ENCODE measurements around the gene CAMK2N2.

CAMK2N2 gene

DNA sequence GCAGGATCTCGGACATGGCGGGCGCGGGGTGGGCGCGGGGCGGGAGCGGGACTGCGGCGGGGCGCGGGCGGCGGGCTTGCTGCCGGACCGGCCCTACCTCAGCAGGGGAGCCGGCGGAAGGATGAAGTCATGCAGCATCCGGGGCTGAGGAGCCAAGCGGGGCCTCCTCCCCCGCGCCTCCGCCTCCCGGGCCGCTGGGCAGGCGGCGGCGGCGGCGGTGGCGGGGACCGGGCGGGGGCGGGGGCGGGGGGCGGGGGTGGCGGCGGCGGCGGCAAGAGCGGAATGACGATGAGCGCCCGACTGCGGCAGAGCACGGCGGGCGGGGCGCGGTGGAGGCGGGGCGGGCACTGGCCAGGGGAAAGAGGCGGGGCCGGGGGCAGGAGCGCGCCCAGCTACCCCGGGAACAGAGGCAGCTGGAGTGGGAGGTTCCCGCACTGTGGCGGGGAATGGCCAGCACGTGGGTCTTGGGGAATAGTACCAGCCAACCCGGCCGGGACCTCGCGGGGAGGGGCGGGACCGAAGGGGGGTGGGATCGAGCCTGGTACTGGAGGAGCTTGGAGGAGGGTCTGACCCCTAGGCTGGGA lies at the start of gene CAMK2N2:
CAMK2N2 (minus strand) TSS at position 284 of the 584 bp plus-strand sequence; CDS start at position 16, 268 bp downstream.
- peak in 1 of 3 experiments; percentile 56 for DNase-seq (ENCODE audit: low read depth in 3 of 3)

GRCh38 chr3:184308744-184309143 lies 47.4 kb upstream of the CAMK2N2 start:
- no peak for DNase-seq (ENCODE audit: low read depth in 3 of 3)

DNA sequence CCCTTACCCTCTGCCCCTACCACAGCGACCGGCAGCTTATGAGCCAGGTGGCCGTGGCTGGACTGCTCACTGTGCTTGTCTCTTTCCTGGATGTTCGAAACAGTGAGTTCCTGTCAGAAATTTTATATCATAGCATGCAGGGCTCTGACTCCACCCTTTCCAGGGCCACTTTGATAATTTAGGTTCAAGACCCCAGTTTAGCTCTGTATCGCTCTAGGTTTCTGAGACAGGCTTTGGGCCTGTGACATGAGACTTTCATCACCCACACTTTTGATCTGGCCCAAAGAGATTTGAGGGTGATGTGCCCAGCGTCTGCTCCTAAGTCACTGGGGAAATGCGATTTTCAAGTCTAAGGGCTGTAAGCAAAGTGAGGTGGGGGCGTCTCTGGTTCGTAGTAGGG lies 46.6 kb upstream of the CAMK2N2 start:
- DNase-seq (ENCODE audit: low read depth in 3 of 3): no peak

DNA sequence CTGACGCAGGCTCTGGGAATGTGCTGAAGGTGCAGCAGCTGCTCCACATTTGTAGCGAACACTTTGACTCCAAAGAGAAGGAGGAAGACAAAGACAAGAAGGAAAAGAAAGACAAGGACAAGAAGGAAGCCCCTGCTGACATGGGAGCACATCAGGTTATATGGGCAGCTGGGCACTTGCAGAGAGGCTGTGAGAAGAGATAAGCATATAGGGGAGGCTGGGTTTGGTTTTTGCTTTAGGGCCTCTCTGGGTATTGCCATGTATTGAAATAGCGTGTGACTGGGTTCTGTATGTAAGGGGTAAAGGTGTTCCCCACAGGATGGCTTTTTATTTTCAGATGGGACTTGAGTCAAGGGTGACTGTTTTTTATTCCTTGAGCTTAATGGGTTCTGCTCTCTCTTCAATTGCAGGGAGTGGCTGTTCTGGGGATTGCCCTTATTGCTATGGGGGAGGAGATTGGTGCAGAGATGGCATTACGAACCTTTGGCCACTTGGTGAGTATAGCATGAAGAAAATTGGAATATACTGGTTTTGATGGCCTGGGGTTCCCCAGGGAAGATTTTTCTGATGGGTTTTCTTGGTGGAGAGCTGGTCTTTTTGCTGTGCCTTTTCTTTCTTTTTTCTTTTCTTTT lies 45.1 kb upstream of the CAMK2N2 start:
- DNase-seq (ENCODE audit: low read depth in 3 of 3): no peak

GRCh38 chr3:184305577-184305976 lies 44.2 kb upstream of the CAMK2N2 start:
- no peak for DNase-seq (ENCODE audit: low read depth in 3 of 3)

DNA sequence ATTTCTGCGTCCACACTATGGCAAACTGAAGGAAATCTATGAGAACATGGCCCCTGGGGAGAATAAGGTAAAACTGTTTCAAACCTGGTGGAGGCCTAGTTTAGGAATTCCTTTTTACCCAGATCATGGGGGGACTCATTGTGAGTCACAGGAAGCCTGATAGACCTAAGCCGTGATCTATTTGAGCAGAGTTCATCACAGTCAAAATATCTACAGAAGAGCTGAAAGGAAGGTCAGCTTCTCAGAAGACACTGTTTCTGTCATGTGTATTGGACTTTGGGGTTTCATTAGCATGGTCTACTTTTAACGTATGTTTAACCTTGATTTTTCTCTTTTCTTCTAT lies 39.0 kb upstream of the CAMK2N2 start:
- DNase-seq (ENCODE audit: low read depth in 3 of 3): no peak

DNA sequence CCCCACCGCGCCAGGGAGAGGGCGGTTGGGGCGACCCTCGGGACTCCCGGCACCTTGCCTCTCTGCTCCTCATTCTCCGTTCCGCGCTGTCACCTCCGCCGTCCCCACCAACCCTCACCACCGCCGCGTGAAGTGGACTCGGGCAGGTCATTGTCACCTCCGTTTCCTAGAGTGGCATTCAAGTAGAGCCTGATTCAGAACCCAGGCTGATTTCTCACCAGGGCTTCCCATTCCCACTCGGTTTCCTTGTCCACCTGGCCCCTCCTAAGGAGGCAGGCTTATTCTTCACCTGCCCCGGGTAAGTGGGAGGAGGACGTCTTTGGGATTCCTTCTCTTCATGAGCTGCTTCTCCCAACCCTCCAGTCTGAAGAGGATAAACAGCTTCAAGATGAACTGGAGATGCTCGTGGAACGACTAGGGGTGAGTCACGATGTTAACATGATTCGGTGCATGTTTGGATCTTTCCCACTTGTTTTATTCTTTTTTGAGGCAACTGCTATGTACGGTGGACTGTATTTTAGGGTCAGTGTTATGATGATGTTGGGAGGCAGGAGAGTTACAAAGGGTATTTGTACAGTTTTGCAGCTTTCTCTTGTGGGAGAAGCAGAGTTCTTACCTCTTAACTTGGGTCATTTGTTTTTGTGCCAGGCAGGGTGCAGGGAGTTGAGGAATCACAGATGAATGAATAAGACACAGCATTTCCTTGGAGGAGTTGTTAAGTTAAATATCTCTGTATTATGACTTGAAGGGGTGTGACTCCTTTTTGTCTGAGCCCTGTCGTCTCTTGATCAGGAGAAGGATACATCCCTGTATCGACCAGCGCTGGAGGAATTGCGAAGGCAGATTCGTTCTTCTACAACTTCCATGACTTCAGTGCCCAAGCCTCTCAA lies 38.4 kb upstream of the CAMK2N2 start:
- DNase-seq (ENCODE audit: low read depth in 3 of 3): no peak

DNA sequence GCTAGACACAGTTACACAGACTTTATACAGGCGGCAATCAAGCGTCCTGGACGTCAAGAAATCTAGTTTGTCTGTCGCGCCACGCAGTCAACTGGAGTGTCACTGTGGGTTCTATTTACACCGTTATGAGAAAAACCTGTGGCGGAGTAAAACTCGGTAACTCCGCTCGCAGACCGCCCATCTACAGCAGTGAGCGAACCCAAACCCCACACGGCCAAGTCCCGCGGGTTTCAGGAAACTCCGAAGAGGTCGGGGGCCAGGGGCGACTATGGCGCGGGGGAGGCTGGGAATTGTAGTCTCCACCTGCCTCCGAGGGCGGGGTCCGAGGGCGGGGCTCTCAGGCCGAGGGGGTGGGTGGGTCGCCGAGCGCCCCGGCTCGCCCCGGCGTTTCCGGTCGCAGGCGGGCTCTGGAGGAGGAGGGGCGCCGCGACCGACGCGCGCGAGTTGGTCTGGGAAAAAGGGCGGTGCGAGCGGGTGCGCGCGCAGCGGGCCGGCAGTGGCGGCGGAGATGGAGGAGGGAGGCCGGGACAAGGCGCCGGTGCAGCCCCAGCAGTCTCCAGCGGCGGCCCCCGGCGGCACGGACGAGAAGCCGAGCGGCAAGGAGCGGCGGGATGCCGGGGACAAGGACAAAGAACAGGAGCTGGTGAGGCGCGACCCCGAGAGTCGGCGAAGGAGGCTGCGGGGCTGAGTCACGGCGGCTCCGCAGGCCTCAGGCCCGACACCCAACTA lies 37.6 kb upstream of the CAMK2N2 start, which contains the start of gene PSMD2:
PSMD2 (plus strand) TSS at position 483 of the 729 bp plus-strand sequence; CDS start at position 509, 26 bp downstream.
- peak; percentile 96 to 98 (median 97) for DNase-seq (ENCODE audit: low read depth in 3 of 3)

- DNase-seq (ENCODE audit: low read depth in 3 of 3): no peak
Observed at GRCh38 chr3:184296616-184297015, 35.3 kb upstream of the CAMK2N2 start.

GRCh38 chr3:184295771-184296170 lies 34.4 kb upstream of the CAMK2N2 start:
- DNase-seq (ENCODE audit: low read depth in 3 of 3): no peak

- no peak for DNase-seq (ENCODE audit: low read depth in 3 of 3)
Observed at GRCh38 chr3:184291738-184292445, 30.5 kb upstream of the CAMK2N2 start.

- DNase-seq (ENCODE audit: low read depth in 3 of 3): no peak
Observed at GRCh38 chr3:184291044-184291737, 29.8 kb upstream of the CAMK2N2 start.

DNA sequence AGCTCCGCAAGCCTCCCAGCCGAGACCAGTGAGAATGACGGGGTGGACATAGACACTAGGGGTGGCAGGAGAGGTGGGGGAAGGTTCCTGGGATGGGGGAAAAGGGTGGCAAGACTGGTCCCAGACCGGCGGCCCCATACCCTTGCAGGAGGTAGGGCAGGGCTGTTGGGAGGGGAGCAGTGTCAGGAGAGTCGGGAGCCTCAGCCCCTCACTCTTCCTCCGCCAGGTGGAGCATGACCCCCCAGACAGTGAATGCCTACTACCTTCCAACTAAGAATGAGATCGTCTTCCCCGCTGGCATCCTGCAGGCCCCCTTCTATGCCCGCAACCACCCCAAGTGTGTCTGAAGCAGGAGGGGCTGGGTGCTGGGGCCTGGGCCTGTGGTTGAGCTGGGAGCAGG lies 29.0 kb upstream of the CAMK2N2 start:
- no peak for DNase-seq (ENCODE audit: low read depth in 3 of 3)

- DNase-seq (ENCODE audit: low read depth in 3 of 3): peak; percentile 40 to 70 (median 47)
Observed at GRCh38 chr3:184289426-184289938, 28.1 kb upstream of the CAMK2N2 start.

DNA sequence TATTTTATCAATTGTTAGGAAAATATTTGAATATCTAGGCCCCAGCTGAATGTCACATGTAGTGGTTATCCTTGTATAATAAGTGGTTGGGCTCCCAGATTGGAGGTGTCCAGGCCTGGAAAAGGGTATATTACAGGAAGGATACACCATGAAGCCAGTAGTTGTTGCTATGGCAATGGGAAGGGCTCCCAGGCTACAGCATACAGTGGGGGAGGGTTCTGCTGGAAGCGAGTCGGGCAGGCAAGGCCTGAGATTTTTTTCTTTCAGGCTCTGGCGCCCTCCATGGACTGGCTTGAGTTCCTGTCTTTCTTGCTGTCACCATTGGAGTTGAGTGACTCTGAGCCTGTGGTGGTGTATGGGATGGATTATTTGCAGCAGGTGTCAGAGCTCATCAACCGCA lies 23.3 kb upstream of the CAMK2N2 start:
- DNase-seq (ENCODE audit: low read depth in 3 of 3): peak in 1 of 3 experiments; percentile 14

GRCh38 chr3:184283681-184284080 lies 22.3 kb upstream of the CAMK2N2 start:
- DNase-seq (ENCODE audit: low read depth in 3 of 3): no peak

- no peak for DNase-seq (ENCODE audit: low read depth in 3 of 3)
Observed at GRCh38 chr3:184282941-184283340, 21.6 kb upstream of the CAMK2N2 start.

DNA sequence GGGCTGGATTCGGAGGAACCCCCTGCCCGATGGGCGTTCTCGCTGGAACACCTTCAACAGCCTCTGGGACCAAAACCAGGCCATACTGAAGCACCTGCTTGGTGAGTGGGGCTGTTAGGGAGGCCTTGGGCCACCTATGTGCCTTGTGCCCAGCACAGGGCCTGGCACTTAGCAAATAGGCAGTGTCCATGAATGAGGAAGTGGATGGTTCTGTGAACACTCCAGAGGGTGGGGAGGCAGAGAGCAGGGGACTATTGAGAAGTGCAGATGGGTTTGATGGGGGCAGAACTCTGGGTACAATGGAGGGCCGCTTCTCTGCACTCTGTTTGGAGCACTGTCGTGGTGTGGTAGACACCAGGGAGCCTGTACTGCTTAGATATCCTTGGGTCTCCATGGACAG lies 16.0 kb upstream of the CAMK2N2 start:
- no peak for DNase-seq (ENCODE audit: low read depth in 3 of 3)

- no peak for DNase-seq (ENCODE audit: low read depth in 3 of 3)
Observed at GRCh38 chr3:184275961-184276910, 14.9 kb upstream of the CAMK2N2 start, which contains the start of gene ECE2. TSS of gene ECE2 (plus strand) at chr3:184276022. CDS start at chr3:184276154, 132 bp downstream.
